CD1c-positive myeloid dendritic cell (primary cell): ENCODE measurements around the gene RUNDC1.

Source experiments
- DNase-seq: peaks from one replicate; pipeline ENCODE4 v3.0.0-alpha.2; 2016; ENCODE audit errors: extremely low spot score

Gene RUNDC1

GRCh38 chr17:43042025-43042628 is 61.8 kb downstream of the RUNDC1 start:
- DNase-seq = no peak
